Posterior vena cava (tissue), 2 donors: ENCODE measurements around the gene LYAR. TPM values are rescaled to one million over a fixed set of nuclear protein-coding genes. Genes with fewer than 3 reads are reported as not detected.
"Not testable (repeated sequence)": the region's sequence is repeated elsewhere in the genome, so short reads cannot be mapped to it uniquely, and the experiment has no call there.

Source experiments
- DNase-seq: peaks from one replicate; pipeline ENCODE4 v3.0.0-alpha.2; 2020; ENCODE audit warnings: low spot score
- intact Hi-C, 2 donors: fragments of 100-400 bp; cut with DNase I; formaldehyde crosslinking; loops; one replicate each; pipeline versions ENCODE4 v1.14.1 to v1.14.2; 2022 to 2023
- total RNA-seq, 2 donors: library from RNA; stranded (reverse); fragmentation: NEBNext Ultra II Directional; extraction: Animal tissue kit (Norgen Biotek cat#: 25700); gene quantifications; one replicate each; pipeline ENCODE4 v1.2.1, GENCODE V29; 2021
- donor health status: DM: yes; HTN: yes; CAD: no.
- donor health status: DM: yes; HTN: yes; CAD: no.

Gene LYAR
- total RNA-seq, 2 donors from 2014 or later = 8.4 to 14.1 TPM

GRCh38 chr4:4270529-4270928 lies 19.4 kb downstream of the LYAR start:
- intact Hi-C loops = no loop called here
- no peak for DNase-seq

- intact Hi-C loops = no loop called here
- DNase-seq = no peak
Observed at GRCh38 chr4:4269856-4270255, 20.1 kb downstream of the LYAR start.

GRCh38 chr4:4269331-4269731 lies 20.6 kb downstream of the LYAR start:
- intact Hi-C loops = no loop called here
- no peak for DNase-seq

GRCh38 chr4:4268776-4269175 lies 21.2 kb downstream of the LYAR start:
- DNase-seq = no peak
- intact Hi-C loops = no loop called here

- no peak for DNase-seq
- intact Hi-C loops = no loop called here
Observed at GRCh38 chr4:4267981-4268380, 22.0 kb downstream of the LYAR start.

- intact Hi-C loops = no loop called here
- DNase-seq = no peak
Observed at GRCh38 chr4:4260185-4260751, 29.7 kb downstream of the LYAR start.

- intact Hi-C loops = loop anchor here in 1 of 2 donors (10.0 kb wide), 1 partner anchor 75 kb away; no protein-coding TSS in a partner anchor
- DNase-seq = no peak
Observed at GRCh38 chr4:4259484-4260100, 30.4 kb downstream of the LYAR start.

GRCh38 chr4:4257705-4258104 lies 32.2 kb downstream of the LYAR start:
- intact Hi-C loops = loop anchor here in 1 of 2 donors (10.0 kb wide), 1 partner anchor 77 kb away; no protein-coding TSS in a partner anchor
- not testable (repeated sequence) for DNase-seq

- no peak for DNase-seq
- intact Hi-C loops = loop anchor here in 1 of 2 donors (10.0 kb wide), 1 partner anchor 78 kb away; no protein-coding TSS in a partner anchor
Observed at GRCh38 chr4:4256799-4257198, 33.2 kb downstream of the LYAR start.

GRCh38 chr4:4254666-4255065 lies 35.3 kb downstream of the LYAR start:
- intact Hi-C loops = loop anchor here in 1 of 2 donors (10.0 kb wide), 1 partner anchor 80 kb away; no protein-coding TSS in a partner anchor
- DNase-seq = no peak

GRCh38 chr4:4254199-4254598 lies 35.8 kb downstream of the LYAR start:
- DNase-seq = no peak
- intact Hi-C loops = loop anchor here in 1 of 2 donors (10.0 kb wide), 1 partner anchor 81 kb away; no protein-coding TSS in a partner anchor

- no peak for DNase-seq
- intact Hi-C loops = loop anchor here in 1 of 2 donors (10.0 kb wide), 1 partner anchor 85 kb away; no protein-coding TSS in a partner anchor
Observed at GRCh38 chr4:4249866-4250265, 40.1 kb downstream of the LYAR start.

GRCh38 chr4:4249342-4249741 lies 40.6 kb downstream of the LYAR start:
- DNase-seq, intact Hi-C loops: not testable (repeated sequence)

- intact Hi-C loops = no loop called here
- DNase-seq = no peak
Observed at GRCh38 chr4:4248885-4249203, 41.1 kb downstream of the LYAR start.

GRCh38 chr4:4248029-4248884 lies 41.7 kb downstream of the LYAR start, which contains the start of gene TMEM128:
TSS of gene TMEM128 (minus strand) at chr4:4248223. CDS start at chr4:4248202, 21 bp downstream.
- intact Hi-C loops = no loop called here
- peak; percentile 98 for DNase-seq

GRCh38 chr4:4247696-4248028 lies 42.3 kb downstream of the LYAR start:
- no peak for DNase-seq
- intact Hi-C loops = no loop called here

- DNase-seq = no peak
- intact Hi-C loops = no loop called here
Observed at GRCh38 chr4:4245172-4245571, 44.8 kb downstream of the LYAR start.

GRCh38 chr4:4239551-4239950 lies 50.4 kb downstream of the LYAR start:
- intact Hi-C loops, DNase-seq: not testable (repeated sequence)

GRCh38 chr4:4233610-4234009 lies 56.3 kb downstream of the LYAR start:
- intact Hi-C loops = no loop called here
- no peak for DNase-seq

GRCh38 chr4:4228356-4228668 lies 61.6 kb downstream of the LYAR start:
- no peak for DNase-seq
- intact Hi-C loops = loop anchor here in 1 of 2 donors (5.0 kb wide), 1 partner anchor 246 kb away; no protein-coding TSS in a partner anchor
